ENCODE data around the gene ZNF407.

GRCh38 chr18:74990563-74991081 lies 393.0 kb downstream of the ZNF407 start:
- TF ChIP-seq EZH2phosphoT487 (IDR thresholded peaks at IDR 0.05; ENCODE audit: unreplicated experiment) (no peak), CTCF (conservative IDR thresholded peaks at IDR 0.05; ENCODE audit: low read depth in 2 of 2) (no peak), POLR2AphosphoS5 (IDR thresholded peaks at IDR 0.05; ENCODE audit: low read depth) (no peak), REST (IDR thresholded peaks at IDR 0.05; ENCODE audit: unreplicated experiment) (no peak), EZH2 (IDR thresholded peaks at IDR 0.05; ENCODE audit: low read depth, unreplicated experiment) (no peak), ZNF462 (CRISPR knock-in tag; IDR thresholded peaks at IDR 0.05) (no peak), JUNB (IDR thresholded peaks at IDR 0.05; ENCODE audit: unreplicated experiment) (no peak), CREB1 (CRISPR knock-in tag; IDR thresholded peaks at IDR 0.05; ENCODE audit: low read depth) (no peak), NANOG (IDR thresholded peaks at IDR 0.05; ENCODE audit: borderline replicate concordance) (no peak), ZNF114 (CRISPR knock-in tag; IDR thresholded peaks at IDR 0.05) (no peak), ETS1 (IDR thresholded peaks at IDR 0.05) (no peak), ZNF331 (CRISPR knock-in tag; IDR thresholded peaks at IDR 0.05; ENCODE audit: low read depth) (no peak)
